HCT116 (cell line): ENCODE results near the gene MAML2. TPM values are rescaled to one million over a fixed set of nuclear protein-coding genes. Genes with fewer than 3 reads are reported as not detected.

Source experiments
- ATAC-seq: fragments of 200-7000 bp; cut with Tn5 transposase; 2 replicates; pipeline ENCODE4 v1.9.1; 2020; ENCODE audit warnings: mild to moderate bottlenecking, moderate library complexity
- BruUV-seq: library from RNA; stranded (reverse); fragments of 400-500 nt; replicated peaks from 2 replicates; lab custom pipeline; 2021; lab: Mats Ljungman, UMichigan
- CTCF ChIA-PET: fragments of 300-600 bp; sonication (Branson Sonifier 250); formaldehyde crosslinking; loops from one replicate; lab custom pipeline; 2021; ENCODE audit warnings: antibody characterized with exemption; lab: Charles Lee
- POLR2A ChIA-PET: fragments of 300-600, 350-600 bp; sonication (Branson Sonifier 250); formaldehyde crosslinking; loops from one replicate; lab custom pipeline; 2021; ENCODE audit warnings: antibody characterized with exemption; lab: Charles Lee
- RAD21 ChIA-PET, 2 experiments: fragments of 300-600 bp; sonication (Branson Sonifier 250); formaldehyde crosslinking; loops; one replicate each; lab custom pipeline; 2023; ENCODE audit warnings: low total read pairs in 2 of 2; ENCODE audit not compliant: uncharacterized antibody in 2 of 2, unreplicated experiment in 2 of 2, low non-redundant PET in 1 of 2; lab: Charles Lee
- DNase-seq: peaks from one replicate; pipeline ENCODE4 v3.0.0-alpha.2; 2010; ENCODE audit warnings: low read depth, low spot score
- H2AFZ ChIP-seq: fragments of 200-600 bp; shearing (Covaris generic), sonication (generic); 2 replicates; pipeline ENCODE4 v1.6.1; 2017; ENCODE audit warnings: low read depth, mixed run types, mixed read lengths, antibody characterized with exemption, low read length; ENCODE audit not compliant: poor library complexity, severe bottlenecking
- H3K27ac ChIP-seq: 2 replicates; pipeline ENCODE4 v1.5.1; 2012; ENCODE audit warnings: low read depth, low read length
- H3K27me3 ChIP-seq: fragments of 200-600 bp; sonication (generic); 2 replicates; pipeline ENCODE4 v1.6.1; 2016; ENCODE audit warnings: mixed run types, low read length, mixed read lengths; ENCODE audit not compliant: insufficient read depth
- H3K36me3 ChIP-seq, 2 experiments: fragments of 200-500 bp in 1 of 2; fragments of 200-600 bp in 1 of 2; sonication (Bioruptor generic) in 1 of 2; sonication (generic) in 1 of 2; 2 replicates each; pipeline versions ENCODE4 v1.5.1 to v1.6.1; 2014 to 2016; ENCODE audit warnings: low read length in 2 of 2, inconsistent platforms in 1 of 2, mixed read lengths in 1 of 2, mixed run types in 1 of 2; ENCODE audit not compliant: insufficient read depth in 2 of 2, control insufficient read depth in 1 of 2
- H3K4me1 ChIP-seq, 2 experiments: fragments of 200-600 bp in 1 of 2; sonication (generic) in 1 of 2; 2 replicates each; pipeline versions ENCODE4 v1.5.1 to v1.6.1; 2012 to 2017; ENCODE audit warnings: low read length in 2 of 2, inconsistent platforms in 1 of 2, mild to moderate bottlenecking in 1 of 2, mixed read lengths in 1 of 2, mixed run types in 1 of 2, moderate library complexity in 1 of 2; ENCODE audit not compliant: insufficient read depth in 2 of 2, control insufficient read depth in 1 of 2
- H3K4me2 ChIP-seq: fragments of 200-600 bp; sonication (generic); 2 replicates; pipeline ENCODE4 v1.6.1; 2017; ENCODE audit warnings: mixed run types, low read length, mixed read lengths
- H3K4me3 ChIP-seq, 2 experiments: fragments of 200-600 bp in 1 of 2; sonication (generic) in 1 of 2; replicated peaks in 1 of 2; 2 replicates each; pipeline ENCODE4 v1.5.1; 2011 to 2016; ENCODE audit warnings: low read length in 2 of 2, control low read depth in 1 of 2, low read depth in 1 of 2, mild to moderate bottlenecking in 1 of 2, mixed read lengths in 1 of 2, mixed run types in 1 of 2
- H3K79me2 ChIP-seq: fragments of 200-600 bp; sonication (generic); 2 replicates; pipeline ENCODE4 v1.6.1; 2017; ENCODE audit warnings: mild to moderate bottlenecking, mixed run types, low read length, moderate library complexity, mixed read lengths; ENCODE audit not compliant: insufficient read depth
- H3K9ac ChIP-seq: fragments of 200-600 bp; sonication (generic); 2 replicates; pipeline ENCODE4 v1.6.1; 2016; ENCODE audit warnings: low read length, mixed read lengths
- H3K9me2 ChIP-seq: fragments of 200-600 bp; sonication (generic), shearing (Covaris generic); 2 replicates; pipeline ENCODE4 v1.6.1; 2017; ENCODE audit warnings: mixed run types, mild to moderate bottlenecking, moderate library complexity; ENCODE audit not compliant: insufficient read depth
- H3K9me3 ChIP-seq, 2 experiments: fragments of 200-500 bp in 1 of 2; fragments of 200-600 bp in 1 of 2; sonication (Bioruptor generic) in 1 of 2; sonication (generic) in 1 of 2; 2 replicates each; pipeline ENCODE4 v1.6.1; 2014 to 2017; ENCODE audit warnings: low read length in 2 of 2, mixed read lengths in 2 of 2, inconsistent platforms in 1 of 2, low read depth in 1 of 2, mild to moderate bottlenecking in 1 of 2, mixed run types in 1 of 2, moderate library complexity in 1 of 2; ENCODE audit not compliant: control insufficient read depth in 1 of 2, insufficient read depth in 1 of 2
- H4K20me1 ChIP-seq: fragments of 200-600 bp; sonication (generic), shearing (Covaris generic); 2 replicates; pipeline ENCODE4 v1.6.1; 2017; ENCODE audit warnings: mixed run types, mild to moderate bottlenecking, moderate library complexity; ENCODE audit not compliant: insufficient read depth
- CBX3 ChIP-seq: IDR thresholded peaks from 2 replicates; pipeline ENCODE4 v1.6.1; 2012; ENCODE audit warnings: low read depth
- CEBPB ChIP-seq: IDR thresholded peaks from 2 replicates; pipeline ENCODE4 v1.6.1; 2012; ENCODE audit warnings: low read depth
- CTCF ChIP-seq, 3 experiments: fragments of 200-600 bp in 1 of 3; sonication (generic) in 1 of 3; IDR thresholded peaks in 2 of 3; conservative IDR thresholded peaks in 1 of 3; 2 replicates each; pipeline ENCODE4 v1.5.1; 2012 to 2017; ENCODE audit warnings: low read depth in 2 of 3, low read length in 2 of 3, antibody characterized with exemption in 1 of 3, borderline replicate concordance in 1 of 3, control low read depth in 1 of 3, mild to moderate bottlenecking in 1 of 3, mixed read lengths in 1 of 3, mixed run types in 1 of 3, moderate library complexity in 1 of 3; ENCODE audit not compliant: insufficient read depth in 1 of 3
- ELF1 ChIP-seq: IDR thresholded peaks from 2 replicates; pipeline ENCODE4 v1.6.1; 2012; ENCODE audit warnings: low read depth, borderline replicate concordance
- EZH2 ChIP-seq: fragments of 200-600 bp; sonication (generic); IDR thresholded peaks from 2 replicates; pipeline ENCODE4 v1.6.1; 2017; ENCODE audit warnings: antibody characterized with exemption, mixed run types
- EZH2phosphoT487 ChIP-seq: fragments of 200-600 bp; IDR thresholded peaks from 2 replicates; pipeline ENCODE4 v1.6.1; 2018; ENCODE audit warnings: antibody characterized with exemption, borderline replicate concordance
- FOSL1 ChIP-seq: IDR thresholded peaks from 2 replicates; pipeline ENCODE4 v1.6.1; 2012; ENCODE audit warnings: low read depth
- POLR2A ChIP-seq: IDR thresholded peaks from 2 replicates; pipeline ENCODE4 v1.7.0; 2011; ENCODE audit warnings: borderline replicate concordance; ENCODE audit not compliant: insufficient read depth, insufficient read length; ENCODE audit errors: extremely low read depth
- POLR2AphosphoS5 ChIP-seq: IDR thresholded peaks from 2 replicates; pipeline ENCODE4 v1.6.1; 2011; ENCODE audit warnings: mild to moderate bottlenecking, low read depth, low read length, moderate library complexity
- RAD21 ChIP-seq: IDR thresholded peaks from 2 replicates; pipeline ENCODE4 v1.6.1; 2012; ENCODE audit warnings: low read depth, mild to moderate bottlenecking
- SIN3A ChIP-seq: IDR thresholded peaks from 2 replicates; pipeline ENCODE4 v1.6.1; 2012; ENCODE audit warnings: low read depth
- SRF ChIP-seq: IDR thresholded peaks from 2 replicates; pipeline ENCODE4 v1.6.1; 2012; ENCODE audit warnings: low read depth
- TCF7L2 ChIP-seq: IDR thresholded peaks from 2 replicates; pipeline ENCODE4 v1.7.0; 2011; ENCODE audit warnings: borderline replicate concordance, inconsistent platforms; ENCODE audit not compliant: insufficient read depth, insufficient read length; ENCODE audit errors: extremely low read depth
- ZFX ChIP-seq: fragments of 450-650 bp; IDR thresholded peaks from 2 replicates; pipeline ENCODE4 v1.6.1; 2017
- intact Hi-C: fragments of 100-400 bp; cut with micrococcal nuclease; formaldehyde crosslinking; loops from 2 replicates; pipeline ENCODE4 v1.10.0; 2022
- total RNA-seq: library from RNA; stranded (reverse); gene quantifications from one replicate; pipeline ENCODE4 v1.2.1, GENCODE V29; 2021; ENCODE audit not compliant: unreplicated experiment
- TF ChIP-seq, protein P1 (sequence below): IDR thresholded peaks from 2 replicates; pipeline ENCODE4 v1.6.1; 2012
- TF ChIP-seq, protein P2 (sequence below): IDR thresholded peaks from 2 replicates; pipeline ENCODE4 v1.6.1; 2012
- TF ChIP-seq, protein P3 (sequence below): IDR thresholded peaks from 2 replicates; pipeline ENCODE4 v1.6.1; 2011; ENCODE audit warnings: mild to moderate bottlenecking, low read length, moderate library complexity; ENCODE audit not compliant: insufficient replicate concordance; ENCODE audit errors: extremely low read depth

MAML2 gene
- total RNA-seq, 1 experiment from 2014 or later: 2.6 TPM

DNA sequence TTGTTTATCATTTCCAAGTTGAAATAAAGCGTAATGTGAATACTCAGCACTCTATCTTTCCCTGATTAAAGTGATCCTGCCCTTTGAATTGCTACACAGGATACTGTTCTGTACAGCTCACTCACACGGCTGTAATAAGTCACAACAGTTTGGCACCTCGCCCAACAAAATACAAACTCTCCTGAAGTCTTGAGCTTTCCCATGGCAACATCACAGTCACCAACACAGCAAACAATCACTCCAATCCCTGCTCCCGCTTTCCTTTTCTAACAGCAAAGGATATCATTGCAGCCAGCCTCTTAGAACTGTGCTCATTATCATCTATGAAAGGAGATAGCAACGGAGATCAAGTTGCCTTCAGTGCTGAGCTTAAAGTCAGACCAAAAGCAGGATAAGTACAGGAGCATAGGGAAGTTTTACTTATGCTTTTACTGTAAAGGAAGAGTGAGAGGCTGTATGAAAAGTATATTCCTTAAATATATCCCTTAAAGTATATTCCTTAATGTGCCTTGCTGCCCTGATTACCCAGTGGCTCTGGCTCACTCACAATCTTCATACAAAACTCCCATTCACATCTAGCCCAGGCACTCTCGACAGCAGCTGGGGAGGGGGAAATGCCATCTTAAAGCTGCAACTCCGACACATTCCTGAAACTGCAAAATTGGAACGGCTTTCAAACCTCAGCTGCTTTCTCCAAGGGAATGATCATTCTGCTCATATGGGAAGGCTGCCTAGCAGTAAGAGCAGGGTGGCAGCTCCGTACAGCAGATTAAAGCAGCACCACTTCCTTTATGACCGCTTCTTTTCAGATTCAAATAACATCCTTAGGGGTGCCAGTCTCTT is 35.8 kb downstream of the MAML2 start:
- Histone ChIP-seq H4K20me1 (no peaks in the 10 kb centered on the region), H3K79me2 (no peaks in the 10 kb centered on the region), H3K36me3 (no peaks in the 10 kb centered on the region), H3K9ac (peak overlapping the region; percentile 66), H3K4me2 (peak overlapping the region; percentile 77), H3K27me3 (no peaks in the 10 kb centered on the region), H3K4me3 (peak overlapping the region; percentile 24 to 46), H3K4me1 (peaks cover 55 to 89% of the 10 kb centered on the region in 2 experiments), H3K27ac (peak overlapping the region; percentile 90), H3K9me2 (no peaks in the 10 kb centered on the region), H2AFZ (peak overlapping the region; percentile 23), H3K9me3 (no peaks in the 10 kb centered on the region)
- DNase-seq (peak; percentile 95), ATAC-seq (peak; percentile 74)
- BruUV-seq: no TSS peak
- ChIA-PET RAD21 (interaction anchor here in 1 of 2 experiments (2.1 kb wide), 1 partner anchor 36 kb away, joined by 7 read pairs; the partner anchor contains the start of gene MAML2), POLR2A (interaction anchor here (0.6 to 1.3 kb wide), 6 partner anchors 12 to 383 kb away, joined by 3 read pairs; partner anchors contain the start of genes CCDC82, JRKL, MAML2 and MTMR2), CTCF (interaction anchor here (2.3 kb wide), 1 partner anchor 36 kb away, joined by 18 read pairs; the partner anchor contains the start of gene MAML2)
- intact Hi-C loops: no loop called here
- peak; percentile 6; the same call in 1 of the 2 replicates for TF ChIP-seq RAD21
- TF ChIP-seq SRF: no peak
- TF ChIP-seq, protein P1, sequence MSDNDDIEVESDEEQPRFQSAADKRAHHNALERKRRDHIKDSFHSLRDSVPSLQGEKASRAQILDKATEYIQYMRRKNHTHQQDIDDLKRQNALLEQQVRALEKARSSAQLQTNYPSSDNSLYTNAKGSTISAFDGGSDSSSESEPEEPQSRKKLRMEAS: 0 out of 2 replicates have a peak, but pooled peaks have one; percentile 17
- TF ChIP-seq FOSL1: 0 out of 2 replicates have a peak, but pooled peaks have one; percentile 18
- no peak; the same call in 1 of the 2 replicates for TF ChIP-seq SIN3A
- TF ChIP-seq ELF1: no peak
- no peak for TF ChIP-seq ZFX
- TF ChIP-seq CTCF (IDR thresholded peaks at IDR 0.05 in 2 of 3, conservative IDR thresholded peaks at IDR 0.05 in 1 of 3; ENCODE audit: borderline replicate concordance in 1 of 3, insufficient read depth in 1 of 3, low read depth in 2 of 3, low read length in 2 of 3): no peak
- no peak for TF ChIP-seq TCF7L2
- TF ChIP-seq POLR2AphosphoS5: peak; percentile 62
- no peak for TF ChIP-seq EZH2phosphoT487
- no peak; the same call in none of the 2 replicates for TF ChIP-seq CEBPB
- TF ChIP-seq, protein P2, sequence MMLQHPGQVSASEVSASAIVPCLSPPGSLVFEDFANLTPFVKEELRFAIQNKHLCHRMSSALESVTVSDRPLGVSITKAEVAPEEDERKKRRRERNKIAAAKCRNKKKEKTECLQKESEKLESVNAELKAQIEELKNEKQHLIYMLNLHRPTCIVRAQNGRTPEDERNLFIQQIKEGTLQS: no peak
- no peak for TF ChIP-seq POLR2A
- TF ChIP-seq, protein P3, sequence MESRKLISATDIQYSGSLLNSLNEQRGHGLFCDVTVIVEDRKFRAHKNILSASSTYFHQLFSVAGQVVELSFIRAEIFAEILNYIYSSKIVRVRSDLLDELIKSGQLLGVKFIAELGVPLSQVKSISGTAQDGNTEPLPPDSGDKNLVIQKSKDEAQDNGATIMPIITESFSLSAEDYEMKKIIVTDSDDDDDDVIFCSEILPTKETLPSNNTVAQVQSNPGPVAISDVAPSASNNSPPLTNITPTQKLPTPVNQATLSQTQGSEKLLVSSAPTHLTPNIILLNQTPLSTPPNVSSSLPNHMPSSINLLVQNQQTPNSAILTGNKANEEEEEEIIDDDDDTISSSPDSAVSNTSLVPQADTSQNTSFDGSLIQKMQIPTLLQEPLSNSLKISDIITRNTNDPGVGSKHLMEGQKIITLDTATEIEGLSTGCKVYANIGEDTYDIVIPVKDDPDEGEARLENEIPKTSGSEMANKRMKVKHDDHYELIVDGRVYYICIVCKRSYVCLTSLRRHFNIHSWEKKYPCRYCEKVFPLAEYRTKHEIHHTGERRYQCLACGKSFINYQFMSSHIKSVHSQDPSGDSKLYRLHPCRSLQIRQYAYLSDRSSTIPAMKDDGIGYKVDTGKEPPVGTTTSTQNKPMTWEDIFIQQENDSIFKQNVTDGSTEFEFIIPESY: no peak
- no peak for TF ChIP-seq EZH2
- TF ChIP-seq CBX3: peak; percentile 29; the same call in 1 of the 2 replicates
